NCI-H226 (cell line): ENCODE measurements around the gene MALRD1.
A peak's percentile ranks its signal among the peaks of the same experiment; 100 is the strongest.

ENCODE experiments used
- DNase-seq: peaks from one replicate; pipeline ENCODE4 v3.0.0-alpha.2; 2015

MALRD1 gene

GRCh38 chr10:19231034-19231433 lies 182.4 kb downstream of the MALRD1 start:
- no peak for DNase-seq

- peak; percentile 85 for DNase-seq
These were observed 197.5 kb downstream of the MALRD1 start for GRCh38 chr10:19245889-19246752.

GRCh38 chr10:19247843-19248242 lies 199.2 kb downstream of the MALRD1 start:
- no peak for DNase-seq

GRCh38 chr10:19250546-19250945 lies 201.9 kb downstream of the MALRD1 start:
- DNase-seq = peak; percentile 18

- no peak for DNase-seq
These were observed 203.9 kb downstream of the MALRD1 start for GRCh38 chr10:19252531-19252930.

- DNase-seq = no peak
These were observed 207.7 kb downstream of the MALRD1 start for GRCh38 chr10:19256331-19256730.

GRCh38 chr10:19263262-19263661 lies 214.7 kb downstream of the MALRD1 start:
- no peak for DNase-seq

GRCh38 chr10:19283285-19283684 lies 234.7 kb downstream of the MALRD1 start:
- no peak for DNase-seq

GRCh38 chr10:19283786-19284185 lies 235.2 kb downstream of the MALRD1 start:
- no peak for DNase-seq

- DNase-seq = no peak
These were observed 242.2 kb downstream of the MALRD1 start for GRCh38 chr10:19290770-19291169.

GRCh38 chr10:19294233-19294632 lies 245.6 kb downstream of the MALRD1 start:
- no peak for DNase-seq

GRCh38 chr10:19299645-19300044 lies 251.0 kb downstream of the MALRD1 start:
- DNase-seq = no peak

- DNase-seq = peak; percentile 64
These were observed 253.5 kb downstream of the MALRD1 start for GRCh38 chr10:19302117-19302516.

- no peak for DNase-seq
These were observed 261.5 kb downstream of the MALRD1 start for GRCh38 chr10:19310066-19310465.

- DNase-seq = no peak
These were observed 267.7 kb downstream of the MALRD1 start for GRCh38 chr10:19316204-19316870.

- no peak for DNase-seq
These were observed 269.4 kb downstream of the MALRD1 start for GRCh38 chr10:19317952-19318351.

GRCh38 chr10:19325581-19325980 lies 277.0 kb downstream of the MALRD1 start:
- peak; percentile 80 for DNase-seq

GRCh38 chr10:19328582-19328981 lies 280.0 kb downstream of the MALRD1 start:
- DNase-seq = peak; percentile 64

- no peak for DNase-seq
These were observed 280.9 kb downstream of the MALRD1 start for GRCh38 chr10:19329475-19329874.

- DNase-seq = no peak
These were observed 283.7 kb downstream of the MALRD1 start for GRCh38 chr10:19332304-19332703.

GRCh38 chr10:19333631-19334030 lies 285.0 kb downstream of the MALRD1 start:
- DNase-seq = no peak

GRCh38 chr10:19347621-19348020 lies 299.0 kb downstream of the MALRD1 start:
- no peak for DNase-seq

- DNase-seq = no peak
These were observed 318.6 kb downstream of the MALRD1 start for GRCh38 chr10:19367176-19367575.

- no peak for DNase-seq
These were observed 325.4 kb downstream of the MALRD1 start for GRCh38 chr10:19373988-19374387.
